ENCODE results near the gene WDR45B. TPM values are rescaled to one million over a fixed set of nuclear protein-coding genes. Genes with fewer than 3 reads are reported as not detected.

The WDR45B gene
- total RNA-seq: 100 to 1,000 TPM in 1 of 4 donors, 10 to 100 TPM in 3; 85.1 to 104 (median 89.3) TPM

- WGBS, 2 donors: no CpG with 5 or more reads among the region's 67 CpGs
- intact Hi-C loops (cut with DNase I): loop anchor here (5.0 kb wide), 1 partner anchor 104 kb away; the partner anchor contains the start of gene TBCD
- peak; percentile 25 to 98 (median 96) for TF ChIP-seq POLR2A (IDR thresholded peaks at IDR 0.05)
- TF ChIP-seq CTCF (IDR thresholded peaks at IDR 0.05): no peak
- H3K36me3 ChIP-seq: peaks cover under 1 to 19% (median 2%) of the 10 kb centered on the region in 3 donors
- peak; percentile 79 for DNase-seq
- peak within 1 kb of the TSS; percentile 98 to 100 (median 98) for H3K27ac ChIP-seq
- no peaks in the 10 kb centered on the region for H3K27me3 ChIP-seq
- H3K4me3 ChIP-seq: peak within 1 kb of the TSS; percentile 72 to 100 (median 90)
- peaks cover 8 to 43% (median 17%) of the 10 kb centered on the region in 3 donors for H3K4me1 ChIP-seq
- no peaks in the 10 kb centered on the region for H3K9me3 ChIP-seq
Observed at GRCh38 chr17:82648165-82648668, at the start of gene WDR45B. WDR45B (minus strand) TSS chr17:82648444; CDS start chr17:82648340, 104 bp downstream.

GRCh38 chr17:82697808-82698064 lies 49.5 kb upstream of the WDR45B start:
- Histone ChIP-seq H3K27ac (peak overlapping the region in 3 of 4 donors; percentile 68 to 88 (median 84)), H3K4me1 (peaks cover 26 to 43% (median 27%) of the 10 kb centered on the region in 3 donors)
- no CpG with 5 or more reads among the region's 32 CpGs for WGBS, 2 donors

GRCh38 chr17:82696916-82697807 lies 48.9 kb upstream of the WDR45B start:
- 17 to 54% methylated on average over 5 to 26 of the region's 48 CpGs for WGBS, 2 donors
- DNase-seq: no peak
- intact Hi-C loops (cut with DNase I): no loop called here

More at GRCh38 chr17:82697808-82698064, 49.5 kb upstream of the WDR45B start:
- no peak for TF ChIP-seq POLR2A (IDR thresholded peaks at IDR 0.05)
- no peak for TF ChIP-seq CTCF (IDR thresholded peaks at IDR 0.05)
- intact Hi-C loops (cut with DNase I): no loop called here
- no peak for DNase-seq
- Histone ChIP-seq H3K36me3 (peaks cover 0 to 13% (median 0%) of the 10 kb centered on the region in 3 donors), H3K4me3 (peak overlapping the region; percentile 49 to 97 (median 76)), H3K9me3 (peaks cover 0 to 13% (median 8%) of the 10 kb centered on the region in 3 donors), H3K27me3 (no peaks in the 10 kb centered on the region)

GRCh38 chr17:82696259-82696658 lies 48.0 kb upstream of the WDR45B start:
- Histone ChIP-seq H3K36me3 (peaks cover 0 to 20% (median 0%) of the 10 kb centered on the region in 3 donors), H3K27ac (no peak overlapping the region), H3K27me3 (no peaks in the 10 kb centered on the region), H3K9me3 (peaks cover 0 to 13% (median 8%) of the 10 kb centered on the region in 3 donors), H3K4me3 (no peak overlapping the region), H3K4me1 (peaks cover 17 to 29% (median 18%) of the 10 kb centered on the region in 3 donors)
- no peak for TF ChIP-seq POLR2A (IDR thresholded peaks at IDR 0.05)
- TF ChIP-seq CTCF (IDR thresholded peaks at IDR 0.05): no peak
- 93 to 95% methylated on average over 16 of the region's 17 CpGs for WGBS, 2 donors
- intact Hi-C loops (cut with DNase I): no loop called here
- no peak for DNase-seq

More at GRCh38 chr17:82696916-82697807, 48.9 kb upstream of the WDR45B start:
- H3K27ac ChIP-seq: peak overlapping the region in 3 of 4 donors; percentile 68 to 88 (median 84)
- peaks cover 0 to 13% (median 8%) of the 10 kb centered on the region in 3 donors for H3K9me3 ChIP-seq
- peak overlapping the region; percentile 49 to 97 (median 76) for H3K4me3 ChIP-seq
- TF ChIP-seq POLR2A (IDR thresholded peaks at IDR 0.05) (no peak), CTCF (IDR thresholded peaks at IDR 0.05) (no peak)
- peaks cover 20 to 38% (median 22%) of the 10 kb centered on the region in 3 donors for H3K4me1 ChIP-seq
- peaks cover 0 to 13% (median 0%) of the 10 kb centered on the region in 3 donors for H3K36me3 ChIP-seq
- no peaks in the 10 kb centered on the region for H3K27me3 ChIP-seq

- 64 to 70% methylated on average over 2 of the region's 2 CpGs for WGBS, 2 donors
- DNase-seq: no peak
- Histone ChIP-seq H3K4me1 (peaks cover 16 to 25% (median 18%) of the 10 kb centered on the region in 3 donors), H3K9me3 (peaks cover 0 to 13% (median 8%) of the 10 kb centered on the region in 3 donors), H3K27me3 (no peaks in the 10 kb centered on the region), H3K4me3 (no peak overlapping the region), H3K27ac (no peak overlapping the region), H3K36me3 (peaks cover 0 to 29% (median 0%) of the 10 kb centered on the region in 3 donors)
- intact Hi-C loops (cut with DNase I): no loop called here
- TF ChIP-seq POLR2A (IDR thresholded peaks at IDR 0.05) (no peak), CTCF (IDR thresholded peaks at IDR 0.05) (no peak)
Observed at GRCh38 chr17:82694647-82695046, 46.4 kb upstream of the WDR45B start.
